Measurements from ENCODE around the gene ZNF296.

ZNF296 gene

GRCh38 chr19:45087531-45087930 is 11.3 kb upstream of the ZNF296 start:
- peak in 1 of 2 donors; percentile 59 for DNase-seq (ENCODE audit: low read depth in 2 of 2)

DNA sequence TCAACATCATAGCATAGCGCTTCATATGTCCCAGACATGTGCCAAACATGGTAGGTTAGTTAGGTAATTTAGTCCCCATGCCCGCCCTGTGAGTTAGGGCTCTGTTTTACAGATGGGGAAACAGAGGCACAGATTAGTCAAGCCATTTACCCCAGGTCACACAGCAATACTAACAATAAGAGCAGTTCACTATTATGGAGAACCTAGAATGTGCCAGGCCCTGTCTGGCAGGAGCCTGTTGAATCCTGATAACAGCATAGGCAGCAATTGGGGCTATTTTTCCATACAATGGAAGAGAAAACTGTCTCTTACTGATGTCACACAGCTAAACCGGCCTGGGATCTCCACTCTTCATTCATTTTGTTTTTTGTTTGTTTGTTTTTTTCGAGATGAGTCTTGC is 10.2 kb upstream of the ZNF296 start:
- DNase-seq (ENCODE audit: low read depth in 2 of 2) = no peak

GRCh38 chr19:45082170-45082569 is 5.9 kb upstream of the ZNF296 start:
- DNase-seq (ENCODE audit: low read depth in 2 of 2) = no peak

GRCh38 chr19:45079911-45080370 is 3.7 kb upstream of the ZNF296 start:
- no peak for DNase-seq (ENCODE audit: low read depth in 2 of 2)

DNA sequence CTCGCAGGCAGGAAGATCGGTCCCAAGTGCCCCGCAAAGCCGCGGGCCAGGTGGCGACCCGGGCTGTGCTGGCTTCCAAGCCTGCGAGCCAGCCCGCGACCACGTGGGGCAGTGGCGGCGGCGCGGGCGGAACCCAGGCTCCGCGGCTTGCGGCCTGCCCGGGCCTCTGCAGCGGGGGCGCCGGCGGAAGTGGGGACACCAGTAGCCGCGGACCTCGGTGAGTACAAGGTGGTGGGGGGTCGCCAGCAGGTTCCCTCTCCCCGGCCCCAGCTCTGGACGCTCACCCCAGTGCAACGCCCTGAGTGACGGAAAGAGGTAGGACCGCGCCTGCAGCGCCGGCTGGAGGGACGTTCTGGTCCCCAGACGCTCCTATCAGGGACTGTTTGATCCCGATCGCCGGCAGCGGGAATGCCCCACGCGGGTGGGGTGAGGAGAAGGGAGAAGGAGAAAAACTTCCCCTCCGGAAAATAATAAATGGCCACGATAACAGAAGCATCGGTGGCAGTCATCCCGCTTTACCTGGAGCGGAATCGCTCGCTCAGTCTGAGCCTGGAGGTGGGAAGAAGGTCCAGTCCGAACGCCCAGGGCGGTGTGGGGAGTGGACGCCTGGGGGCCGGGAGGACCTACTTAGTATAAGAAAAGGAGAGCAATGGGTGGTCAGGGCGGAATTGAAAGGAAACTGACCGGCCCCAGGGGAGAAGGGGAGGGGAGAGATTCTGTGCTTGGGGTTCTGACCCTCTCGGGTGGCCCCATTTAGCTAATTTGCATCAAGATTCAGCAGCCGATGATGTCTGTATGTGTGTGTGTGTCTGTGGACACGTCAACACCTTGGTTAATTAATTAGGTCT is 3.0 kb upstream of the ZNF296 start, which contains the start of gene GEMIN7:
GEMIN7 (plus strand) TSS at position 198 of the 848 bp plus-strand sequence. CDS start 10,855 bp downstream, outside the sequence.
- peak; percentile 50 to 76 for DNase-seq (ENCODE audit: low read depth in 2 of 2)

GRCh38 chr19:45078390-45079062 is 2.2 kb upstream of the ZNF296 start:
- no peak for DNase-seq (ENCODE audit: low read depth in 2 of 2)

DNA sequence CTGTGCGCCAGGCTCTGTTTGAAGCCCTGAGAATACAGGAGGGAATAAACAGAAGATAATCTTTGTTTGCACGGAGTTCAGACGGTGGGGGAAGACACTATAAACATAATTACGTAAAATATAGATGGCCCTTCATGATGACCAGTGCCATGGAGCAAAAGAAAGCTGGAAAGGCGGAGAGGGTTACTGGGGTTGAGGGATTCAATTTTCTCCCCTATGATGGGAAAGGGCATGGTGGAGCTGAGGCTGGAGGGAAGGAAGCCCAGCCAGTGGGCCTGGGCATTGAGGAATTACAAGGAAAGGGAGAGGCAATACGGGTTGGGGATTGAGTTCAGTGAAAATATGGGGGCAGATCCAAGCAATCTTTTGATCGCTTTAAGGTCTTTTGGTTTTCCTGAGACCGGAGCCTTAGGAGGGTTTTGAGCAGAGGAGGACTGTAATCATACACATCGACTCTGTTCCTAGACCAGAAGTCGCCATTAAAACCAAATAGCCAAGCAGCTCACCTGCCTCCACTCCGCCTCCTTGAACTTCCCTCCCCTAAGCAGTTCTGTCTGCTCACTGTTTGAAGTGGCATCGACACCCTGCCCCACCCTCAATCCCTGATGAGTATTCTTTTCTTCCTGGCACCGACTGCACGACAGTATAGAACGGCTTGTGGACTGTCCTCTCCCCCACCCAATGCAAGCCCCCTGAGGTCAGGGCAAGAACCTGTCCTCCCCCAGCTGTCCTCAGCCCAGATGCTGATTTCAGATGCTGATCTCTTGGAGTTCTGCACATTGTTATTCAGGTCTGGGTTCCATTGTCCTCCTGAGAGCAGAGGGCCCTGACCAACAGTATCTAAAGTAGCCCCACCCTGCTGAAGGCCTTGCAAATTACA is 813 bp upstream of the ZNF296 start:
- DNase-seq (ENCODE audit: low read depth in 2 of 2) = no peak

DNA sequence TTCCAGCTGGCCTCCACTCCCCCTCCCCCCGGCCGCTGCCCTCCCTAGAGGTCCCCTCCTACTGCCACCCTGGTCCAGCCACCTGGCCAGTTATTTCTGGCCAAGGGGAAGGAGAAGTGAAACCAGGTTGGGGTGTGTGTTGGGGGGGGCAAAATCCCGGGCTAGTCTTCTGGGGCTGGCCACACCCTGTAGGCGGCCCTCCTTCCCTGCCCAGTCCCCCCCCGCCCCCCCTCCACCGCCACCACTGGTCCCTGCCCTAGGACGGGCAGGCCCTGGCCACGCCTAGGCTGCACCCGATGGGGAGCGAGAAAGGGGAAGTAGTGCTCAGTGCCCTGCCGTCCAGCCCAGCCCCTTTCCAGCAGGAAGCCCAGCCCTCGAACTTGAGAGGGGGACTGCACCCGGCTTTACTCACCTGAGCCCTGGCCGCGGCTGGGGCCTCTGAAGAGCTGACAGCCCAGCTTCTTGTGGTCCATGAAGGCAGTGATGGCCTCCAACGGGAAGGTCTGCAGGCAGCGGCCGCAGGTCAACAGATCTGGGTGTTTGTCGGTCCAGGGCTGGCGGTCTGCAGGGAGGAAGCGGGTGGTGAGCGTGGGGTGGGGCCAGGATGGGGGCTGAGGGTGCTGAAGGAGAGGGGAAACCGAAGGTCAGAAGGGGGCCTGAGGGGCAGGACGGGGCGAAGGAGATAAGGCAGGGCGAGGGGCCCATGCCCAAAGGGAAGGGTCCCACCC is 813 bp downstream of the ZNF296 start:
- peak in 1 of 2 donors; percentile 37 for DNase-seq (ENCODE audit: low read depth in 2 of 2)

GRCh38 chr19:45074744-45075300 is 1.5 kb downstream of the ZNF296 start:
- DNase-seq (ENCODE audit: low read depth in 2 of 2) = no peak

- DNase-seq (ENCODE audit: low read depth in 2 of 2) = no peak
Observed at GRCh38 chr19:45071969-45072790, 4.1 kb downstream of the ZNF296 start.

DNA sequence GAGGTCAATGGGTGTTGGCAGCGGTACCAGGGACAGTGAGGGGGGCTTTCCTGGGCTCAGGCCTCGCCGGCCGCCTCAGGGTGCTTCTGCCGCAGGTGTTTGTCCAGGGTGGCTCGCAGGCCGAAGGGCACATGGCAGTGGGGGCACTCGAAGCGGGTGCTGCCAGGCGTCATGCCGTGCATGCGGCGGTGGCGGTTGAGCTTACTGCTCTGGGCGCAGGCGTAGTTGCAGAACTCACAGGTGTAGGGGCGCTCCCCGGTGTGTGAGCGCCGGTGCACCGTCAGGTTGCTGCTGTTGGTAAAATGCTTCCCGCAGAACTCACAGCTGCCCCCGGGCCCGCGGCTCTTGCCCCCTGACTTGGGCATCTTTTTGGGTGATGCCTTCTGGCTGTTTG is 4.7 kb downstream of the ZNF296 start:
- DNase-seq (ENCODE audit: low read depth in 2 of 2) = no peak

DNA sequence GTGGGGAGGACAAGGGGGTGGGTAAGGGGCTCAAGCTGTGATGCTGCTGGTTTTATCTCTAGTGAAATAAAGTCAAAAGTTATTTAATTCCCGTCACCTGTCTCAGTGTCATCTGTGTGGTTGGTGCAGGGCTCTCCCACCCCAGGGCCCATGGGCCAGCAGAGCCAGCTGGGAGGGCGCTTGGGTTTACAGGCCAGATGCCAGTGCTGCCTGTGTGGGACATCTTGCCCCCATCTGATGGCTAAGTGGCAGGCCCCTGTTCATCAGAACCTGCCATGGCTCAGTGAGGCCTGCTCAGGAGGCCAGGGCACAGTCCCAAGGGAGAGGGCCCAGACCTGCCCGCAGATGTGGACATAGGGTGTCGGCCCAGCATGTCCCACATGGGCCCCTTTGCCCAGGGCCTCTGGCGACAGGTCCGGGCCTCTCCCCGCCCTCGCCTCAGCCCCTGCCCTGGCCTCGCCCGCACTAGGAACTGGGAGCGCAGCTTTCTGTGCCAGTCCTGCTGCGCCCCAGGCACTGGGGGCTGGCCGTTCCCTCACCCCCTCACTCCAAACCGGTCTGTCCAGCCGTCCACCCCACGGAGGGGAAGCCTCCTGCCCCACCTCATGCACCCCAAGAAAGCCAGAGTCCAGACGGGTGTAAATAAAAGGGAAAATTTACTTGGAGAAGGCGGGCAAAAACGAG is 5.3 kb downstream of the ZNF296 start:
- DNase-seq (ENCODE audit: low read depth in 2 of 2) = no peak

DNA sequence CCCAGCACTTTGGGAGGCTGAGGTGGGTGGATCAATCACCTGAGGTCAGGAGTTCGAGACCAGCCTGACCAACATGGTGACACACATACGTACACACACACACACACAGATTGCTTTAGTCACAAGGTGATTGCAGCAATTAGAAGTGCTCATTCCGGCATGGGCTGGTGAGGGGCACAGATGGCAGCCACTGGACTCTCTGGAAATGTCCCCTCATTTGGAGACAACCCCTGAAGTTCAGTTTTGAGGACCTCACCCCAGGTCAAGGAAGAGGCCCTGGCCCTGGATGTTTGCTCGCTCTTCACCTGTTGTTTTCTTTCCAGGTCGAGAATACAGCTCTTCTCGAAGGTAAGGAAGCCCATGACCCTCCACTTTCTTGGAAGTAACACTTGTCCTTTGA is 6.1 kb downstream of the ZNF296 start:
- no peak for DNase-seq (ENCODE audit: low read depth in 2 of 2)

DNA sequence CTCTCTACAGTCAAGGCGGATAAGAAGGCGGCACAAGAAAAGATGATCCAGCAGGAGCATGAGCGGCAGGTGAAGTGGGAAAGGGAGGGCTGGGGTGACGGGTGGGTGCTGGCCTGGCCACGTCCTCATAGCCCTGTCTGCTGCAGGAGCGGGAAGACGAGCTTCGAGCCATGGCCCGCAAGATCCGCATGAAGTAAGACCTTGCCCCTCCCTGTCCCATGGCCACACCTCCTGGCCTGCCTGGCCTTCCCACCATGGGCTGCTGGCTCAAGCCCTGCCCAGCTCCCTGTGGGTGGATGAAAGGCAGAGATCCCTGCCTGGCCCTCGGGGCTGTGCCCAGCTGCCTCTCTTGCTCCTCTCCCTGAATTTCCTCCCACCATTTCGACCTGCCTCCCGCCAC is 7.2 kb downstream of the ZNF296 start:
- DNase-seq (ENCODE audit: low read depth in 2 of 2) = no peak

- no peak for DNase-seq (ENCODE audit: low read depth in 2 of 2)
Observed at GRCh38 chr19:45068041-45068440, 8.2 kb downstream of the ZNF296 start.

GRCh38 chr19:45066921-45067661 is 9.2 kb downstream of the ZNF296 start:
- DNase-seq (ENCODE audit: low read depth in 2 of 2) = no peak

DNA sequence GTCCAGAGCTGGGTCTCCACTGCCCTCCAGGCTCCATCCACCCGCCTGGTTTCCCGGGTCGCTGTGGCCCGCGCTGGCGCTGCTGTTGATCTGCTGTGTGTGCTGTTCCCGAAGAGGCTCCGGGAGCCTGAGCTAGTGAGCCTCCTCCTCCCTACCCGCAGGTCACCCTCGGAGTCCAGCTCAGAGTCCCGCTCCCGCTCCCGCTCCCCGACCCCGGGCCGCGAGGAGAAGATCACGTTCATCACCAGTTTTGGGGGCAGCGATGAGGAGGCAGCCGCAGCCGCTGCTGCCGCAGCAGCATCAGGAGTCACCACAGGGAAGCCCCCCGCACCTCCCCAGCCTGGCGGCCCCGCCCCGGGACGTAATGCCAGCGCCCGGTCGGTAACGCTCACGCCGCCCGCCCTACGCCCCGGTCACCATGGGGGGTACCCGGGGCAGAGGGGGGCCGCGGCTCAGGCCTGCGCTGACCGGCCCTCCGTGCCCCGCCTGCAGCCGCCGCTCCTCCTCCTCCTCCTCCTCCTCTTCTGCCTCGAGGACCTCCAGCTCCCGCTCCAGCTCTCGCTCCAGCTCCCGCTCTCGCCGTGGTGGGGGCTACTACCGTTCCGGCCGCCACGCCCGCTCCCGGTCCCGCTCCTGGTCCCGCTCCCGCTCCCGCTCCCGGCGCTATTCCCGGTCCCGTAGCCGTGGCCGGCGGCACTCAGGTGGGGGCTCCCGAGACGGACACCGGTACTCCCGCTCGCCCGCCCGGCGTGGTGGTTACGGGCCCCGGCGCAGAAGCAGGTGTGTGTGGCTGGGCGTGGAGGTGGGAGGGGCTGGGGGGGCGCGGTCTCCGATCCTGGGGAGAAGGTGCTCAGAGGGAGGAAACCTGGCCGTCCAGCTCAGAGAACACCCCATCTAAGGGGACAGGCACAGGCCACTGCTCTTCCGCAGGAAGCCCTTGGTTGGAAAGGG is 12.2 kb downstream of the ZNF296 start:
- no peak for DNase-seq (ENCODE audit: low read depth in 2 of 2)

- DNase-seq (ENCODE audit: low read depth in 2 of 2) = no peak
Observed at GRCh38 chr19:45061965-45062364, 14.3 kb downstream of the ZNF296 start.
